NCI-H460 (cell line): ENCODE results near the gene ABCD4. TPM values are rescaled to one million over a fixed set of nuclear protein-coding genes. Genes with fewer than 3 reads are reported as not detected.

Source experiments
- DNase-seq: peaks from one replicate; pipeline ENCODE4 v3.0.0-alpha.2; 2016; ENCODE audit warnings: low read depth; ENCODE audit errors: extremely low read depth
- total RNA-seq: library from RNA; depleted of rRNA; stranded (reverse); fragments of >200 nt; shearing (Covaris generic); gene quantifications from 2 replicates; pipeline ENCODE4 v1.2.3, GENCODE V29; 2014; rRNA removed

The ABCD4 gene
- total RNA-seq, 1 experiment from 2014 or later, result 26.2 TPM

- no peak for DNase-seq
These were observed 63.5 kb downstream of the ABCD4 start, which contains the start of gene VSX2 for GRCh38 chr14:74238974-74239847. Gene VSX2 (plus strand): TSS chr14:74239449. CDS start chr14:74239562, 113 bp downstream.

GRCh38 chr14:74237441-74237840, 65.3 kb downstream of the ABCD4 start:
- DNase-seq, result no peak

Other genes starting within 250 kb of the ABCD4 start
- gene ALDH6A1, start 218.5 kb downstream of the ABCD4 start, total RNA-seq, result 6.9 and 7.4 TPM in 2 replicates
- 8.1 and 9.8 TPM in 2 replicates for gene LIN52, start 218.0 kb downstream of the ABCD4 start, total RNA-seq
- gene VSX2, start 63.5 kb downstream of the ABCD4 start, total RNA-seq, result not detected in 2 replicates
- gene VRTN, start 45.5 kb upstream of the ABCD4 start, total RNA-seq, result not detected in 2 replicates
- not detected in 2 replicates for gene SYNDIG1L, start 123.3 kb upstream of the ABCD4 start, total RNA-seq
- 59.3 and 74.8 TPM in 2 replicates for gene NPC2, start 190.4 kb upstream of the ABCD4 start, total RNA-seq
- gene ISCA2, start 190.8 kb upstream of the ABCD4 start, total RNA-seq, result 18.4 and 24.3 TPM in 2 replicates